Measurements from ENCODE around the gene AHNAK. TPM values are rescaled to one million over a fixed set of nuclear protein-coding genes. Genes with fewer than 3 reads are reported as not detected.

The AHNAK gene
- total and polyA plus RNA-seq, 4 donors: 22.6 to 110 (median 38.1) TPM

DNA sequence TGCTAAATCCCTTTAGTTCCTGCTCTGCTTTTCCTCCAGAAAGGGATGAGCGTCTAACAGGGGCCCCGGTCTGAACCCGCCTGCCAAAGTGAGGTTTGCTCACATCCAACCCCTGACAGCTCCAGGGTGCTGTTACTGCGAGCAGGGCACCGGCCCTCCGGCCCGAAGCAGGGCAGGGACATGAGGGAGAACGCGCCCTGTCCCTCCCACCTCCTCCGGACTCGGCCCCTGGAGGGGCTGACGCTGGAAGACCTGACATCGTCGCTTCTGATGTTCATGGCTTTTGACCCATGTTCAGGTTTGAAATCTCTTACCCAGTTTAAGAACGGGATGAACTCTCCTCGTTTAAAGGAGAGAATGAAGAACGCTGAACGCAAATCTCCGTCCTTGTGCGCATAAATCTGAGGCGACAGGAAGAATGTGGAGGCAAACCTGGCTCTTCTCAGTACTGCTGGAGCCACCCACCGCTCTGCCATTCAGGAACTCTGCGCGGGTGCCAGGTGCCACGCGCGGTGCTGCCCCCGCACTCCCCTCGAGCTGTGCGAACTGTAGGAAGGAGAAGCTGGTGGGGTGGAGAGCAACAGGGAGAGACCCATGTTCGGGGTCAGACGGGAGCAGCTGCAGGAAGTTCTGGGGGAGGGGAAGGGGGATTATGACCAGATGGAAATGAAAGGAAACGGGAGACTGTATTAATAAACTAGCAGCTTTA, 27.9 kb upstream of the AHNAK start:
- peaks cover 6 to 33% (median 24%) of the 10 kb centered on the region in 4 donors for H3K4me1 ChIP-seq (ENCODE audit: control insufficient read depth in 4 of 4, insufficient read depth in 4 of 4, low read length in 3 of 4)
- TF ChIP-seq RXRA (IDR thresholded peaks at IDR 0.05): peak in 1 of 2 donors; percentile 6
- TF ChIP-seq, protein P1, sequence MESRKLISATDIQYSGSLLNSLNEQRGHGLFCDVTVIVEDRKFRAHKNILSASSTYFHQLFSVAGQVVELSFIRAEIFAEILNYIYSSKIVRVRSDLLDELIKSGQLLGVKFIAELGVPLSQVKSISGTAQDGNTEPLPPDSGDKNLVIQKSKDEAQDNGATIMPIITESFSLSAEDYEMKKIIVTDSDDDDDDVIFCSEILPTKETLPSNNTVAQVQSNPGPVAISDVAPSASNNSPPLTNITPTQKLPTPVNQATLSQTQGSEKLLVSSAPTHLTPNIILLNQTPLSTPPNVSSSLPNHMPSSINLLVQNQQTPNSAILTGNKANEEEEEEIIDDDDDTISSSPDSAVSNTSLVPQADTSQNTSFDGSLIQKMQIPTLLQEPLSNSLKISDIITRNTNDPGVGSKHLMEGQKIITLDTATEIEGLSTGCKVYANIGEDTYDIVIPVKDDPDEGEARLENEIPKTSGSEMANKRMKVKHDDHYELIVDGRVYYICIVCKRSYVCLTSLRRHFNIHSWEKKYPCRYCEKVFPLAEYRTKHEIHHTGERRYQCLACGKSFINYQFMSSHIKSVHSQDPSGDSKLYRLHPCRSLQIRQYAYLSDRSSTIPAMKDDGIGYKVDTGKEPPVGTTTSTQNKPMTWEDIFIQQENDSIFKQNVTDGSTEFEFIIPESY (IDR thresholded peaks at IDR 0.05): no peak
- no peak for TF ChIP-seq FOXA1 (IDR thresholded peaks at IDR 0.05)
- peak; percentile 58 for TF ChIP-seq NR2F2 (IDR thresholded peaks at IDR 0.05)
- peak; percentile 55 for DNase-seq (ENCODE audit: low spot score)

DNA sequence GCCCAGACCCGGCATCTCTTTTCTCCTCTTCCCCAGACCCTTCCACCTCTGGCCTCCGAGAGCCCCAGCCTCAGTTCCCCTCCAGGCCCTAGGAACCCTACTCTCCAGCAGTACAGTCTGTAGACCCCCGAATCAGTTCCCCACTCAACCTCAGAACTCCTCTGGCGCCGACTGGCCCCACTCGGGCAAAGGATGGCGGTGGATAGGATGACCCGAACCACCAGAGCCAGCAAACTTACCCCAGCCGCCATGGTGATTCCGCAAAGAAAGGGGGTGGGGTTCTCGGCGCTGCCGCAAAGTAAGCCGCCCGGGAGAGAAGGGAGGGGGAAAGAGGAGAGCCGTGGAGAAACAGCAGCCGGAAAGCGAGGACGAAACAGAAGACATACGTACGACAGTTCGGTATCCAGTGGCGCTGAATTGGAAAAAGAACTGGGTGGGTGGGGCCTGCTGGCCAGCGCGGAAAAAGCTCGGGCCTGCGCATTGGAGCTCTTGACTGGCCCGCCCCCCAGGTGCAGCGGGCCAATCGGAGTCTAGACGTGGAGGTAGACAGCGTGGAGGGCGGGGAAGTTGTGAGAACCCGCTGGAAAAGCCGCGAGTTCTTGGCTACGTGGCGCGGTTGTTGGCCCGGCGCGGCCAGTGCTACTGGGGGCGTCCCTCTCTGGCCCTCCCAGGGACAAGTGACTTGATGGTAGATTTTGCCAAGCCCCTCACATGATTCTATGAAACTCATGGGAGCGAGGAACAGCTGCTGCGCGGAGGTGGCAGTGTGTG, 27.2 kb upstream of the AHNAK start, which contains the start of gene EEF1G:
Gene EEF1G, minus strand, starts transcription at position 300 of the 771 bp plus-strand sequence. Its CDS starts 49 bp downstream, at position 251.
- H3K36me3 ChIP-seq (ENCODE audit: control insufficient read depth in 4 of 4, insufficient read depth in 3 of 4, low read depth in 1 of 4, low read length in 3 of 4): peaks cover 6 to 39% (median 29%) of the 10 kb centered on the region in 4 donors
- H3K4me3 ChIP-seq (ENCODE audit: low read depth in 1 of 3, low read length in 3 of 3): peak within 1 kb of the TSS; percentile 80 to 89 (median 82)
- under 1% methylated on average over 46 of the region's 46 CpGs for WGBS
- DNase-seq (ENCODE audit: low spot score): peak; percentile 97
- no peaks in the 10 kb centered on the region for H3K9me3 ChIP-seq (ENCODE audit: control insufficient read depth in 4 of 4, low read length in 3 of 4)
- H3K9ac ChIP-seq (ENCODE audit: low read depth in 1 of 2, low read length in 2 of 2): peak within 1 kb of the TSS; percentile 85 to 98
- peak within 1 kb of the TSS; percentile 95 to 96 for H3K27ac ChIP-seq (ENCODE audit: low read depth in 1 of 2, low read length in 2 of 2)
- H3K4me1 ChIP-seq (ENCODE audit: control insufficient read depth in 4 of 4, insufficient read depth in 4 of 4, low read length in 3 of 4): peaks cover 6 to 33% (median 23%) of the 10 kb centered on the region in 4 donors
- TF ChIP-seq, protein P2, sequence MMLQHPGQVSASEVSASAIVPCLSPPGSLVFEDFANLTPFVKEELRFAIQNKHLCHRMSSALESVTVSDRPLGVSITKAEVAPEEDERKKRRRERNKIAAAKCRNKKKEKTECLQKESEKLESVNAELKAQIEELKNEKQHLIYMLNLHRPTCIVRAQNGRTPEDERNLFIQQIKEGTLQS (IDR thresholded peaks at IDR 0.05): no peak
- TF ChIP-seq YY1 (IDR thresholded peaks at IDR 0.05): peak; percentile 97
- TF ChIP-seq GABPA (IDR thresholded peaks at IDR 0.05 in 1 of 2, conservative IDR thresholded peaks at IDR 0.05 in 1 of 2): peak; percentile 30 to 87
- TF ChIP-seq, protein P3, sequence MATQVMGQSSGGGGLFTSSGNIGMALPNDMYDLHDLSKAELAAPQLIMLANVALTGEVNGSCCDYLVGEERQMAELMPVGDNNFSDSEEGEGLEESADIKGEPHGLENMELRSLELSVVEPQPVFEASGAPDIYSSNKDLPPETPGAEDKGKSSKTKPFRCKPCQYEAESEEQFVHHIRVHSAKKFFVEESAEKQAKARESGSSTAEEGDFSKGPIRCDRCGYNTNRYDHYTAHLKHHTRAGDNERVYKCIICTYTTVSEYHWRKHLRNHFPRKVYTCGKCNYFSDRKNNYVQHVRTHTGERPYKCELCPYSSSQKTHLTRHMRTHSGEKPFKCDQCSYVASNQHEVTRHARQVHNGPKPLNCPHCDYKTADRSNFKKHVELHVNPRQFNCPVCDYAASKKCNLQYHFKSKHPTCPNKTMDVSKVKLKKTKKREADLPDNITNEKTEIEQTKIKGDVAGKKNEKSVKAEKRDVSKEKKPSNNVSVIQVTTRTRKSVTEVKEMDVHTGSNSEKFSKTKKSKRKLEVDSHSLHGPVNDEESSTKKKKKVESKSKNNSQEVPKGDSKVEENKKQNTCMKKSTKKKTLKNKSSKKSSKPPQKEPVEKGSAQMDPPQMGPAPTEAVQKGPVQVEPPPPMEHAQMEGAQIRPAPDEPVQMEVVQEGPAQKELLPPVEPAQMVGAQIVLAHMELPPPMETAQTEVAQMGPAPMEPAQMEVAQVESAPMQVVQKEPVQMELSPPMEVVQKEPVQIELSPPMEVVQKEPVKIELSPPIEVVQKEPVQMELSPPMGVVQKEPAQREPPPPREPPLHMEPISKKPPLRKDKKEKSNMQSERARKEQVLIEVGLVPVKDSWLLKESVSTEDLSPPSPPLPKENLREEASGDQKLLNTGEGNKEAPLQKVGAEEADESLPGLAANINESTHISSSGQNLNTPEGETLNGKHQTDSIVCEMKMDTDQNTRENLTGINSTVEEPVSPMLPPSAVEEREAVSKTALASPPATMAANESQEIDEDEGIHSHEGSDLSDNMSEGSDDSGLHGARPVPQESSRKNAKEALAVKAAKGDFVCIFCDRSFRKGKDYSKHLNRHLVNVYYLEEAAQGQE (IDR thresholded peaks at IDR 0.05): peak; percentile 79
- peak in 1 of 2 donors; percentile 49 for TF ChIP-seq JUND (IDR thresholded peaks at IDR 0.05)
- peak; percentile 82 for TF ChIP-seq SP1 (IDR thresholded peaks at IDR 0.05)
- TF ChIP-seq EGR1 (IDR thresholded peaks at IDR 0.05; ENCODE audit: low read depth in 2 of 2): peak in 1 of 2 donors; percentile 87
- TF ChIP-seq HNF4G (IDR thresholded peaks at IDR 0.05): no peak
- TF ChIP-seq HNF4A (conservative IDR thresholded peaks at IDR 0.05): peak in 1 of 2 donors; percentile 57
- TF ChIP-seq, protein P4, sequence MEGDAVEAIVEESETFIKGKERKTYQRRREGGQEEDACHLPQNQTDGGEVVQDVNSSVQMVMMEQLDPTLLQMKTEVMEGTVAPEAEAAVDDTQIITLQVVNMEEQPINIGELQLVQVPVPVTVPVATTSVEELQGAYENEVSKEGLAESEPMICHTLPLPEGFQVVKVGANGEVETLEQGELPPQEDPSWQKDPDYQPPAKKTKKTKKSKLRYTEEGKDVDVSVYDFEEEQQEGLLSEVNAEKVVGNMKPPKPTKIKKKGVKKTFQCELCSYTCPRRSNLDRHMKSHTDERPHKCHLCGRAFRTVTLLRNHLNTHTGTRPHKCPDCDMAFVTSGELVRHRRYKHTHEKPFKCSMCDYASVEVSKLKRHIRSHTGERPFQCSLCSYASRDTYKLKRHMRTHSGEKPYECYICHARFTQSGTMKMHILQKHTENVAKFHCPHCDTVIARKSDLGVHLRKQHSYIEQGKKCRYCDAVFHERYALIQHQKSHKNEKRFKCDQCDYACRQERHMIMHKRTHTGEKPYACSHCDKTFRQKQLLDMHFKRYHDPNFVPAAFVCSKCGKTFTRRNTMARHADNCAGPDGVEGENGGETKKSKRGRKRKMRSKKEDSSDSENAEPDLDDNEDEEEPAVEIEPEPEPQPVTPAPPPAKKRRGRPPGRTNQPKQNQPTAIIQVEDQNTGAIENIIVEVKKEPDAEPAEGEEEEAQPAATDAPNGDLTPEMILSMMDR (IDR thresholded peaks at IDR 0.05; ENCODE audit: low read depth, low read length, missing input control): no peak
- TF ChIP-seq NR2F2 (IDR thresholded peaks at IDR 0.05): peak; percentile 61
- TF ChIP-seq FOXA1 (IDR thresholded peaks at IDR 0.05): peak; percentile 70
- TF ChIP-seq, protein P5, sequence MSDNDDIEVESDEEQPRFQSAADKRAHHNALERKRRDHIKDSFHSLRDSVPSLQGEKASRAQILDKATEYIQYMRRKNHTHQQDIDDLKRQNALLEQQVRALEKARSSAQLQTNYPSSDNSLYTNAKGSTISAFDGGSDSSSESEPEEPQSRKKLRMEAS (IDR thresholded peaks at IDR 0.05): peak; percentile 93
- TF ChIP-seq, protein P1 (IDR thresholded peaks at IDR 0.05): peak; percentile 98
- TF ChIP-seq TAF1 (conservative IDR thresholded peaks at IDR 0.05): peak; percentile 87
- peak; percentile 50 for TF ChIP-seq RAD21 (IDR thresholded peaks at IDR 0.05)
- TF ChIP-seq RXRA (IDR thresholded peaks at IDR 0.05): peak; percentile 25 to 74
- peak; percentile 9 for TF ChIP-seq FOXA2 (IDR thresholded peaks at IDR 0.05)
- H3K27me3 ChIP-seq (ENCODE audit: control insufficient read depth in 4 of 4, insufficient read depth in 4 of 4, low read length in 3 of 4): no peaks in the 10 kb centered on the region

More for the DNA sequence above, 27.9 kb upstream of the AHNAK start:
- peak overlapping the region; percentile 95 to 96 for H3K27ac ChIP-seq (ENCODE audit: low read depth in 1 of 2, low read length in 2 of 2)
- peak overlapping the region; percentile 70 to 98 for H3K9ac ChIP-seq (ENCODE audit: low read depth in 1 of 2, low read length in 2 of 2)
- H3K36me3 ChIP-seq (ENCODE audit: control insufficient read depth in 4 of 4, insufficient read depth in 3 of 4, low read depth in 1 of 4, low read length in 3 of 4): peaks cover 6 to 44% (median 32%) of the 10 kb centered on the region in 4 donors
- H3K4me3 ChIP-seq (ENCODE audit: low read depth in 1 of 3, low read length in 3 of 3): peak overlapping the region; percentile 53 to 71 (median 59)
- WGBS: 2% methylated on average over 33 of the region's 33 CpGs
- no peaks in the 10 kb centered on the region for H3K9me3 ChIP-seq (ENCODE audit: control insufficient read depth in 4 of 4, low read length in 3 of 4)
- no peaks in the 10 kb centered on the region for H3K27me3 ChIP-seq (ENCODE audit: control insufficient read depth in 4 of 4, insufficient read depth in 4 of 4, low read length in 3 of 4)
